Tongue (tissue), 2 donors: ENCODE measurements around the gene CDKL5. TPM values are rescaled to one million over a fixed set of nuclear protein-coding genes. Genes with fewer than 3 reads are reported as not detected.
"Not testable (repeated sequence)": the region's sequence is repeated elsewhere in the genome, so short reads cannot be mapped to it uniquely, and the experiment has no call there.

ENCODE experiments used
- DNase-seq: peaks from one replicate; pipeline ENCODE4 v3.0.0-alpha.2; 2015
- total RNA-seq: library from RNA; depleted of rRNA; stranded (reverse); fragments of >200 nt; gene quantifications from one replicate; pipeline ENCODE4 v1.2.3, GENCODE V29; 2014

Gene CDKL5
- 9.3 TPM for total RNA-seq

GRCh38 chrX:18425199-18426003 lies at the start of gene CDKL5:
Gene CDKL5 (plus strand): TSS chrX:18425608. CDS start chrX:18507097, 81,489 bp downstream.
- peak; percentile 98 for DNase-seq

GRCh38 chrX:18377796-18378195 lies 47.6 kb upstream of the CDKL5 start:
- peak; percentile 21 for DNase-seq

- no peak for DNase-seq
Observed at GRCh38 chrX:18389966-18390365, 35.4 kb upstream of the CDKL5 start.

- peak; percentile 77 for DNase-seq
Observed at GRCh38 chrX:18390941-18391538, 34.4 kb upstream of the CDKL5 start.

GRCh38 chrX:18394477-18394876 lies 30.9 kb upstream of the CDKL5 start:
- no peak for DNase-seq

GRCh38 chrX:18401848-18402213 lies 23.6 kb upstream of the CDKL5 start:
- DNase-seq, result no peak

GRCh38 chrX:18406531-18407266 lies 18.7 kb upstream of the CDKL5 start:
- no peak for DNase-seq

- peak; percentile 38 for DNase-seq
Observed at GRCh38 chrX:18410038-18410437, 15.4 kb upstream of the CDKL5 start.

GRCh38 chrX:18415386-18415785 lies 10.0 kb upstream of the CDKL5 start:
- DNase-seq, result no peak

- no peak for DNase-seq
Observed at GRCh38 chrX:18422325-18422724, 3.1 kb upstream of the CDKL5 start.

GRCh38 chrX:18422886-18423285 lies 2.5 kb upstream of the CDKL5 start:
- no peak for DNase-seq

GRCh38 chrX:18424482-18425198 lies 768 bp upstream of the CDKL5 start:
- peak; percentile 63 for DNase-seq

- DNase-seq, result no peak
Observed at GRCh38 chrX:18426004-18426320, 554 bp downstream of the CDKL5 start.

GRCh38 chrX:18428006-18428405 lies 2.6 kb downstream of the CDKL5 start:
- no peak for DNase-seq

GRCh38 chrX:18433288-18433687 lies 7.9 kb downstream of the CDKL5 start:
- DNase-seq, result not testable (repeated sequence)

GRCh38 chrX:18434896-18435295 lies 9.5 kb downstream of the CDKL5 start:
- no peak for DNase-seq

GRCh38 chrX:18436017-18436416 lies 10.6 kb downstream of the CDKL5 start:
- DNase-seq, result no peak

- DNase-seq, result no peak
Observed at GRCh38 chrX:18440835-18441234, 15.4 kb downstream of the CDKL5 start.

GRCh38 chrX:18441780-18442367 lies 16.5 kb downstream of the CDKL5 start:
- no peak for DNase-seq

- no peak for DNase-seq
Observed at GRCh38 chrX:18448416-18448815, 23.0 kb downstream of the CDKL5 start.

- no peak for DNase-seq
Observed at GRCh38 chrX:18449236-18449635, 23.8 kb downstream of the CDKL5 start.

GRCh38 chrX:18455384-18455783 lies 30.0 kb downstream of the CDKL5 start:
- DNase-seq, result no peak
